AG04450 (cell line): ENCODE measurements around the gene WDPCP. TPM values are rescaled to one million over a fixed set of nuclear protein-coding genes. Genes with fewer than 3 reads are reported as not detected.
"Not testable (repeated sequence)": the region's sequence is repeated elsewhere in the genome, so short reads cannot be mapped to it uniquely, and the experiment has no call there.

Source experiments
- CTCF ChIA-PET: fragments of 300-600, 350-600 bp; formaldehyde crosslinking; extraction: SDS; loops from one replicate; lab custom pipeline; 2022; ENCODE audit warnings: antibody characterized with exemption, inconsistent platforms; lab: Charles Lee
- POLR2A ChIA-PET: fragments of 350-600 bp; formaldehyde crosslinking; extraction: SDS; loops from one replicate; lab custom pipeline; 2021; ENCODE audit warnings: antibody characterized with exemption, inconsistent platforms; lab: Yijun Ruan, JAX
- DNase-seq: peaks from one replicate; pipeline ENCODE4 v3.0.0-alpha.2; 2011; ENCODE audit warnings: low read depth, low spot score
- H3K27ac ChIP-seq: one replicate; pipeline ENCODE4 v1.5.1; 2012; ENCODE audit warnings: low read depth, low read length, control low read depth
- H3K27me3 ChIP-seq: one replicate; pipeline ENCODE4 v1.6.0; 2012; ENCODE audit warnings: low read length; ENCODE audit not compliant: control insufficient read depth, insufficient read depth
- H3K4me3 ChIP-seq: 2 replicates; pipeline ENCODE4 v1.5.1; 2011; ENCODE audit warnings: mild to moderate bottlenecking, low read depth, low read length, control low read depth
- H3K9me3 ChIP-seq: 2 replicates; pipeline ENCODE4 v1.5.1; 2012; ENCODE audit warnings: low read length; ENCODE audit not compliant: control insufficient read depth, insufficient read depth
- CTCF ChIP-seq: IDR thresholded peaks from 2 replicates; pipeline ENCODE4 v1.5.1; 2011; ENCODE audit warnings: low read depth, low read length, control low read depth, inconsistent platforms
- polyA plus RNA-seq: library from polyadenylated mRNA; depleted of rRNA; stranded (reverse); fragments of >200 nt; gene quantifications from 2 replicates; pipeline ENCODE4 v1.2.3, GENCODE V29; 2011

Gene WDPCP
- polyA plus RNA-seq, 1 experiment, result 4.7 TPM

GRCh38 chr2:63572001-63572400 is 16.3 kb downstream of the WDPCP start:
- POLR2A ChIA-PET, result no interaction called here
- Histone ChIP-seq H3K27ac (no peak overlapping the region), H3K9me3 (no peaks in the 10 kb centered on the region), H3K4me3 (no peak overlapping the region), H3K27me3 (no peaks in the 10 kb centered on the region)
- CTCF ChIA-PET, result no interaction called here
- TF ChIP-seq CTCF, result no peak
- no peak for DNase-seq

- ChIA-PET CTCF (no interaction called here), POLR2A (no interaction called here)
- no peak overlapping the region for H3K27ac ChIP-seq
- H3K4me3 ChIP-seq, result no peak overlapping the region
- no peaks in the 10 kb centered on the region for H3K9me3 ChIP-seq
- TF ChIP-seq CTCF, result no peak
- DNase-seq, result no peak
- no peaks in the 10 kb centered on the region for H3K27me3 ChIP-seq
Measured at GRCh38 chr2:63571291-63571690, 17.0 kb downstream of the WDPCP start.

- Histone ChIP-seq H3K9me3 (no peaks in the 10 kb centered on the region), H3K4me3 (no peak overlapping the region), H3K27ac (no peak overlapping the region), H3K27me3 (no peaks in the 10 kb centered on the region)
- DNase-seq, result no peak
- no peak for TF ChIP-seq CTCF
- ChIA-PET POLR2A (no interaction called here), CTCF (no interaction called here)
Measured at GRCh38 chr2:63569740-63570139, 18.5 kb downstream of the WDPCP start.

GRCh38 chr2:63562751-63563150 is 25.5 kb downstream of the WDPCP start:
- Histone ChIP-seq H3K4me3 (no peak overlapping the region), H3K27me3 (no peaks in the 10 kb centered on the region), H3K27ac (no peak overlapping the region), H3K9me3 (no peaks in the 10 kb centered on the region)
- no peak for TF ChIP-seq CTCF
- ChIA-PET CTCF (no interaction called here), POLR2A (no interaction called here)
- no peak for DNase-seq

GRCh38 chr2:63558922-63559321 is 29.4 kb downstream of the WDPCP start:
- H3K4me3 ChIP-seq, H3K27me3 ChIP-seq, H3K9me3 ChIP-seq, CTCF ChIA-PET, DNase-seq, POLR2A ChIA-PET, H3K27ac ChIP-seq: not testable (repeated sequence)

GRCh38 chr2:63557819-63558218 is 30.5 kb downstream of the WDPCP start:
- H3K9me3 ChIP-seq, POLR2A ChIA-PET, CTCF ChIA-PET, DNase-seq, H3K27ac ChIP-seq, H3K27me3 ChIP-seq, H3K4me3 ChIP-seq: not testable (repeated sequence)
